CD14-positive monocyte (primary cell): ENCODE data around the gene DDX47. TPM values are rescaled to one million over a fixed set of nuclear protein-coding genes. Genes with fewer than 3 reads are reported as not detected.

Experiments
- DNase-seq, 3 donors: peaks; one replicate each; pipeline ENCODE4 v3.0.0-alpha.2; 2011 to 2022
- H2AFZ ChIP-seq: 2 replicates; pipeline ENCODE4 v1.6.0; 2012; ENCODE audit warnings: mild to moderate bottlenecking, low read depth, low read length, inconsistent platforms; ENCODE audit not compliant: insufficient read depth, poor library complexity, severe bottlenecking
- H3K27ac ChIP-seq, 2 donors: 1 replicate in 1 of 2; 2 replicates in 1 of 2; pipeline ENCODE4 v1.5.1; 2012 to 2013; ENCODE audit warnings: low read length in 2 of 2, control low read depth in 1 of 2, inconsistent platforms in 1 of 2, low read depth in 1 of 2, mild to moderate bottlenecking in 1 of 2
- H3K27me3 ChIP-seq, 2 donors: one replicate each; pipeline versions ENCODE4 v1.6.0 to v1.6.1; 2011 to 2013; ENCODE audit warnings: low read length in 2 of 2; ENCODE audit not compliant: control insufficient read depth in 2 of 2, insufficient read depth in 2 of 2
- H3K36me3 ChIP-seq, 2 donors: replicated peaks in 1 of 2; 1 replicate in 1 of 2; 2 replicates in 1 of 2; pipeline versions ENCODE4 v1.5.1 to v1.6.1; 2012 to 2013; ENCODE audit warnings: low read length in 2 of 2, control low read depth in 1 of 2, inconsistent platforms in 1 of 2, mild to moderate bottlenecking in 1 of 2; ENCODE audit not compliant: insufficient read depth in 2 of 2, control insufficient read depth in 1 of 2
- H3K4me1 ChIP-seq, 2 donors: 1 replicate in 1 of 2; 2 replicates in 1 of 2; pipeline versions ENCODE4 v1.5.1 to v1.6.1; 2012 to 2013; ENCODE audit warnings: low read length in 2 of 2, control low read depth in 1 of 2, inconsistent platforms in 1 of 2, mild to moderate bottlenecking in 1 of 2, moderate library complexity in 1 of 2; ENCODE audit not compliant: insufficient read depth in 2 of 2, control insufficient read depth in 1 of 2
- H3K4me2 ChIP-seq: replicated peaks from 2 replicates; pipeline ENCODE3; 2012; ENCODE audit warnings: low read length, moderate library complexity, mild to moderate bottlenecking; ENCODE audit not compliant: poor library complexity, severe bottlenecking; ENCODE audit errors: extremely low read depth
- H3K4me3 ChIP-seq, 3 experiments: fragments of 200-600 bp in 1 of 3; sonication (generic) in 1 of 3; replicated peaks in 1 of 3; 1 replicate in 2 of 3; 2 replicates in 1 of 3; pipeline ENCODE4 v1.5.1; 2011 to 2013; ENCODE audit warnings: low read length in 3 of 3, mild to moderate bottlenecking in 3 of 3, control low read depth in 2 of 3, low read depth in 2 of 3, inconsistent platforms in 1 of 3, moderate library complexity in 1 of 3
- H3K79me2 ChIP-seq: 2 replicates; pipeline ENCODE4 v1.6.0; 2012; ENCODE audit warnings: mild to moderate bottlenecking, control low read depth, inconsistent platforms, low read length, moderate library complexity; ENCODE audit not compliant: insufficient read depth
- H3K9ac ChIP-seq: 2 replicates; pipeline ENCODE4 v1.6.0; 2017; ENCODE audit warnings: low read length, mild to moderate bottlenecking; ENCODE audit not compliant: insufficient read depth, poor library complexity, severe bottlenecking
- H3K9me3 ChIP-seq, 2 donors: replicated peaks in 1 of 2; 1 replicate in 1 of 2; 2 replicates in 1 of 2; pipeline versions ENCODE4 v1.5.1 to v1.6.1; 2012 to 2013; ENCODE audit warnings: low read length in 2 of 2, control low read depth in 1 of 2; ENCODE audit not compliant: control insufficient read depth in 1 of 2, insufficient read depth in 1 of 2
- H4K20me1 ChIP-seq: 2 replicates; pipeline ENCODE4 v1.6.0; 2012; ENCODE audit warnings: mild to moderate bottlenecking, low read length, control low read depth, moderate library complexity; ENCODE audit not compliant: insufficient read depth
- H3K27ac Mint-ChIP-seq, 7 donors: one replicate each; pipeline ENCODE4 v1.8.0; 2020; ENCODE audit warnings: mild to moderate bottlenecking in 7 of 7, mixed read lengths in 7 of 7, moderate library complexity in 6 of 7, inconsistent platforms in 2 of 7
- H3K27me3 Mint-ChIP-seq, 3 donors: one replicate each; pipeline ENCODE4 v1.8.0; 2021 to 2022; ENCODE audit warnings: low read depth in 3 of 3, mild to moderate bottlenecking in 3 of 3, mixed read lengths in 3 of 3, moderate library complexity in 3 of 3, inconsistent platforms in 1 of 3
- H3K36me3 Mint-ChIP-seq, 2 donors: one replicate each; pipeline ENCODE4 v1.8.0; 2020; ENCODE audit warnings: mixed read lengths in 2 of 2, inconsistent platforms in 1 of 2, mild to moderate bottlenecking in 1 of 2
- H3K4me1 Mint-ChIP-seq: one replicate; pipeline ENCODE4 v1.8.0; 2020; ENCODE audit warnings: mild to moderate bottlenecking, mixed read lengths
- H3K4me3 Mint-ChIP-seq, 2 donors: one replicate each; pipeline ENCODE4 v1.8.0; 2020; ENCODE audit warnings: mild to moderate bottlenecking in 2 of 2, mixed read lengths in 2 of 2, moderate library complexity in 1 of 2
- H3K9me3 Mint-ChIP-seq, 7 donors: one replicate each; pipeline ENCODE4 v1.8.0; 2020 to 2022; ENCODE audit warnings: mixed read lengths in 7 of 7, mild to moderate bottlenecking in 6 of 7, moderate library complexity in 6 of 7, inconsistent platforms in 2 of 7
- WGBS: methylation state at CpG from one replicate; pipeline ENCODE4 v1.1.5; 2013; ENCODE audit warnings: missing lambda C conversion rate; ENCODE audit not compliant: insufficient coverage; 5-methylcytosine and 5-hydroxymethylcytosine counted together
- intact Hi-C, 2 donors: fragments of 100-400 bp; cut with micrococcal nuclease; formaldehyde crosslinking; loops; one replicate each; pipeline versions ENCODE4 v1.15.0 to v1.15.1; 2023
- polyA plus RNA-seq, 3 donors: library from polyadenylated mRNA; depleted of rRNA in 1 of 3; unstranded in 2 of 3; stranded (reverse) in 1 of 3; fragments of 300-500 nt in 2 of 3; fragments of >200 nt in 1 of 3; fragmentation: Illumina TruSeq in 2 of 3; gene quantifications; 1 replicate in 2 of 3; 2 replicates in 1 of 3; pipeline ENCODE4 v1.2.3, GENCODE V29; 2012 to 2021
- TF ChIP-seq, protein P1 (sequence below): fragments of 200-600 bp; IDR thresholded peaks from one replicate; pipeline ENCODE4 v1.8.0; 2022; ENCODE audit warnings: antibody characterized with exemption, mild to moderate bottlenecking

The DDX47 gene
- polyA plus RNA-seq, 3 donors = 27.6 to 35.2 (median 30.1) TPM

- TF ChIP-seq, protein P1, sequence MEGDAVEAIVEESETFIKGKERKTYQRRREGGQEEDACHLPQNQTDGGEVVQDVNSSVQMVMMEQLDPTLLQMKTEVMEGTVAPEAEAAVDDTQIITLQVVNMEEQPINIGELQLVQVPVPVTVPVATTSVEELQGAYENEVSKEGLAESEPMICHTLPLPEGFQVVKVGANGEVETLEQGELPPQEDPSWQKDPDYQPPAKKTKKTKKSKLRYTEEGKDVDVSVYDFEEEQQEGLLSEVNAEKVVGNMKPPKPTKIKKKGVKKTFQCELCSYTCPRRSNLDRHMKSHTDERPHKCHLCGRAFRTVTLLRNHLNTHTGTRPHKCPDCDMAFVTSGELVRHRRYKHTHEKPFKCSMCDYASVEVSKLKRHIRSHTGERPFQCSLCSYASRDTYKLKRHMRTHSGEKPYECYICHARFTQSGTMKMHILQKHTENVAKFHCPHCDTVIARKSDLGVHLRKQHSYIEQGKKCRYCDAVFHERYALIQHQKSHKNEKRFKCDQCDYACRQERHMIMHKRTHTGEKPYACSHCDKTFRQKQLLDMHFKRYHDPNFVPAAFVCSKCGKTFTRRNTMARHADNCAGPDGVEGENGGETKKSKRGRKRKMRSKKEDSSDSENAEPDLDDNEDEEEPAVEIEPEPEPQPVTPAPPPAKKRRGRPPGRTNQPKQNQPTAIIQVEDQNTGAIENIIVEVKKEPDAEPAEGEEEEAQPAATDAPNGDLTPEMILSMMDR = no peak
- peaks cover 21% of the 10 kb centered on the region for H3K79me2 ChIP-seq
- no peak overlapping the region for H3K4me2 ChIP-seq
- no CpG with 5 or more reads among the region's 2 CpGs for WGBS
- no peak overlapping the region for H3K27ac ChIP-seq
- no peak overlapping the region for H3K27ac Mint-ChIP-seq
- intact Hi-C loops = no loop called here
- no peak overlapping the region for H3K9ac ChIP-seq
- H3K4me3 ChIP-seq = no peak overlapping the region
- no peaks in the 10 kb centered on the region for H3K9me3 ChIP-seq
- peaks cover 0 to 3% (median 0%) of the 10 kb centered on the region in 7 donors for H3K9me3 Mint-ChIP-seq
- H3K4me1 Mint-ChIP-seq = peaks cover 4% of the 10 kb centered on the region
- no peak overlapping the region for H2AFZ ChIP-seq
- no peaks in the 10 kb centered on the region for H3K27me3 Mint-ChIP-seq
- H3K27me3 ChIP-seq = no peaks in the 10 kb centered on the region
- no peak overlapping the region for H3K4me3 Mint-ChIP-seq
- no peaks in the 10 kb centered on the region for H4K20me1 ChIP-seq
- H3K36me3 ChIP-seq = peaks cover 81 to 94% of the 10 kb centered on the region in 2 donors
- no peak for DNase-seq
- H3K36me3 Mint-ChIP-seq = peaks cover 79 to 84% of the 10 kb centered on the region in 2 donors
- H3K4me1 ChIP-seq = no peaks in the 10 kb centered on the region
These were observed 10.2 kb downstream of the DDX47 start for GRCh38 chr12:12823300-12823699.

DNA sequence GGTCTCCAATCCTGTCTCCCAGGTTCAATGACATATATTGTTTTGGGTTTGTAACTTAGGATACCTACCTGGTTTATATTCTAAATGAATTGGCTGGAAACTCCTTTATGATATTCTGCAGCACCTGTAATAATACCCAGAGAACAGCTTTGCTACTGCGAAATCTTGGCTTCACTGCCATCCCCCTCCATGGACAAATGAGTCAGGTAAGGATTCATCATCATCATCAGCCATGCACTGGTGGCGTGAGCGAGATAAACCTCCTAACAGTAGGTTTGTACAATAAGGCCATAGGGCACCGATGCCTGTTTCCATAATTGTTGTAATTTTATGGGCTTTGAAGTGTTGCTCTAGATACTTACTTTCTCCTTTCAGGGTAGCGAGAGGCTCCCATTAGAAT lies 10.7 kb downstream of the DDX47 start:
- Histone ChIP-seq H3K9ac (no peak overlapping the region), H4K20me1 (no peaks in the 10 kb centered on the region), H3K27me3 (no peaks in the 10 kb centered on the region), H3K79me2 (peaks cover 16% of the 10 kb centered on the region), H3K36me3 (peaks cover 86 to 99% of the 10 kb centered on the region in 2 donors), H3K4me2 (no peak overlapping the region), H3K9me3 (no peaks in the 10 kb centered on the region), H3K4me3 (no peak overlapping the region), H3K4me1 (no peaks in the 10 kb centered on the region), H3K27ac (no peak overlapping the region), H2AFZ (no peak overlapping the region)
- H3K4me1 Mint-ChIP-seq = peaks cover 2% of the 10 kb centered on the region
- peaks cover 0 to 3% (median 0%) of the 10 kb centered on the region in 7 donors for H3K9me3 Mint-ChIP-seq
- peaks cover 80 to 89% of the 10 kb centered on the region in 2 donors for H3K36me3 Mint-ChIP-seq
- no peaks in the 10 kb centered on the region for H3K27me3 Mint-ChIP-seq
- intact Hi-C loops = no loop called here
- H3K4me3 Mint-ChIP-seq = no peak overlapping the region
- TF ChIP-seq, protein P1 = no peak
- DNase-seq = no peak
- 100% methylated on average over 1 of the region's 5 CpGs for WGBS
- no peak overlapping the region for H3K27ac Mint-ChIP-seq
